Endodermal cell (in vitro differentiated cells): Measurements from ENCODE around the gene RNU6-9. TPM values are rescaled to one million over a fixed set of nuclear protein-coding genes. Genes with fewer than 3 reads are reported as not detected.
"Not testable (repeated sequence)": the region's sequence is repeated elsewhere in the genome, so short reads cannot be mapped to it uniquely, and the experiment has no call there.

ENCODE experiments used
- DNase-seq: peaks from one replicate; pipeline ENCODE4 v3.0.0-alpha.2; 2017
- H3K27ac ChIP-seq: 2 replicates; pipeline ENCODE4 v1.5.1; 2013; ENCODE audit warnings: mild to moderate bottlenecking, low read depth, low read length, moderate library complexity
- H3K27me3 ChIP-seq: 2 replicates; pipeline ENCODE4 v1.6.1; 2013; ENCODE audit warnings: mild to moderate bottlenecking, low read length, moderate library complexity; ENCODE audit not compliant: insufficient read depth, control insufficient read depth, poor library complexity, severe bottlenecking
- H3K36me3 ChIP-seq: 2 replicates; pipeline ENCODE4 v1.7.0; 2013; ENCODE audit warnings: mild to moderate bottlenecking, low read length, moderate library complexity; ENCODE audit not compliant: control insufficient read depth, insufficient read depth
- H3K4me1 ChIP-seq: one replicate; pipeline ENCODE4 v1.7.0; 2013; ENCODE audit warnings: low read length; ENCODE audit not compliant: control insufficient read depth, insufficient read depth
- H3K4me3 ChIP-seq: 2 replicates; pipeline ENCODE4 v1.5.1; 2013; ENCODE audit warnings: mild to moderate bottlenecking, low read length, moderate library complexity
- H3K9ac ChIP-seq: 2 replicates; pipeline ENCODE4 v1.6.1; 2013; ENCODE audit warnings: mild to moderate bottlenecking, low read length, moderate library complexity; ENCODE audit not compliant: poor library complexity, severe bottlenecking; ENCODE audit errors: extremely low read depth
- H3K9me3 ChIP-seq: 2 replicates; pipeline ENCODE4 v1.6.1; 2013; ENCODE audit warnings: mild to moderate bottlenecking, low read length, moderate library complexity; ENCODE audit not compliant: control insufficient read depth
- H3K27ac Mint-ChIP-seq: 2 replicates; pipeline ENCODE4 v1.8.0; 2020; ENCODE audit warnings: mixed read lengths
- H3K27me3 Mint-ChIP-seq: 2 replicates; pipeline ENCODE4 v1.8.0; 2021; ENCODE audit warnings: mild to moderate bottlenecking, mixed read lengths; ENCODE audit not compliant: insufficient read depth
- H3K36me3 Mint-ChIP-seq: 2 replicates; pipeline ENCODE4 v1.8.0; 2020; ENCODE audit warnings: low read depth, mixed read lengths
- H3K4me1 Mint-ChIP-seq: 2 replicates; pipeline ENCODE4 v1.8.0; 2020; ENCODE audit warnings: mixed read lengths
- H3K4me3 Mint-ChIP-seq: 2 replicates; pipeline ENCODE4 v1.8.0; 2020; ENCODE audit warnings: mild to moderate bottlenecking, moderate library complexity, mixed read lengths
- H3K9me3 Mint-ChIP-seq: 2 replicates; pipeline ENCODE4 v1.8.0; 2020; ENCODE audit warnings: mild to moderate bottlenecking, mixed read lengths
- WGBS, 2 experiments: methylation state at CpG; one replicate each; pipeline versions ENCODE4 v1.1.5 to v1.1.7; 2013; ENCODE audit warnings: missing lambda C conversion rate in 2 of 2, mixed read lengths in 1 of 2; ENCODE audit not compliant: insufficient coverage in 1 of 2, insufficient read length in 1 of 2; 5-methylcytosine and 5-hydroxymethylcytosine counted together
- total RNA-seq, 2 donors: library from RNA; stranded (reverse); fragmentation: NEBNext Ultra II Directional in 1 of 2; extraction: Animal tissue kit (Norgen Biotek cat#: 25700) in 1 of 2; gene quantifications; 2 replicates in 1 of 2; 3 replicates in 1 of 2; pipeline ENCODE4 v1.2.1, GENCODE V29; 2021
- TF ChIP-seq, protein P1 (sequence below): fragments of 200-600 bp; sonication (generic); conservative IDR thresholded peaks from 2 replicates; pipeline ENCODE4 v1.5.0; 2021; ENCODE audit warnings: antibody characterized with exemption, mild to moderate bottlenecking

RNU6-9 gene
- total RNA-seq, 2 donors from 2014 or later, result not detected

DNA sequence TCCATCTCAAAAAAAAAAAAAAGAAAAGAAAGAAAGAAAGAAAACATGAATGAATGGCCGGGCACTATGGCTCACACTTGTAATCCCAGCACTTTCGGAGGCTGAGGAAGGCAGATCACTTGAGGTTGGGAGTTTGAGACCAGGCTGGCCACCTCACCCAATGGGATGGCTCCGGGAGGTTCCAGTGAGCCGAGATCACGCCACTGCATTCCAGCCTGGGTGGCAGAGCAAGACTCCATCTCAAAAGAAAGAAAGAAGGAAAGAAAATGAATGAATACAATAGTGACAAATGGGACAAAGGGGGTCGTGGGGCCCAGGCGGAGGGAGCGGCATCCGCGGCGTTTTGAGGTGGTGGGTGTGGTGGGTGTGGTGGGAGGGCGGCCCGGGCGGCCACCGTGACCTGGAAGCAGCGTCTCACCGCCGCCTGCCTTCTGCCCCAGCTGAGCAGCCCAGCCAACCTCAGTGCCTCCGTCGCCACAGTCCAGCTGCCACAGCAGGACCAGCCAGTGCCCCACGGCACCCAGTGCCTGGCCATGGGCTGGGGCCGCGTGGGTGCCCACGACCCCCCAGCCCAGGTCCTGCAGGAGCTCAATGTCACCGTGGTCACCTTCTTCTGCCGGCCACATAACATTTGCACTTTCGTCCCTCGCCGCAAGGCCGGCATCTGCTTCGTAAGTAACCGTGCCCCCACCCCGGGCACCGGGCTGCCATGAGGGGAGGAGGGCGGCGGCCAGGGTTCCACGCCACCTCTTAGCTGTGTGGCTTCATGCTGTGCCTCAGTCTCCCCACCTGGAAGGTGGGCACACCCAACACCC is 47.4 kb upstream of the RNU6-9 start:
- Mint-ChIP-seq H3K27ac (no peak overlapping the region), H3K27me3 (peaks cover 49% of the 10 kb centered on the region), H3K4me1 (no peaks in the 10 kb centered on the region), H3K9me3 (no peaks in the 10 kb centered on the region), H3K36me3 (no peaks in the 10 kb centered on the region), H3K4me3 (no peak overlapping the region)
- 87 to 90% methylated on average over 17 to 37 of the region's 37 CpGs for WGBS, 2 experiments
- Histone ChIP-seq H3K27me3 (peaks cover 31% of the 10 kb centered on the region), H3K9ac (no peak overlapping the region), H3K9me3 (no peaks in the 10 kb centered on the region), H3K4me3 (no peak overlapping the region), H3K36me3 (no peaks in the 10 kb centered on the region), H3K4me1 (no peaks in the 10 kb centered on the region), H3K27ac (no peak overlapping the region)
- TF ChIP-seq, protein P1, sequence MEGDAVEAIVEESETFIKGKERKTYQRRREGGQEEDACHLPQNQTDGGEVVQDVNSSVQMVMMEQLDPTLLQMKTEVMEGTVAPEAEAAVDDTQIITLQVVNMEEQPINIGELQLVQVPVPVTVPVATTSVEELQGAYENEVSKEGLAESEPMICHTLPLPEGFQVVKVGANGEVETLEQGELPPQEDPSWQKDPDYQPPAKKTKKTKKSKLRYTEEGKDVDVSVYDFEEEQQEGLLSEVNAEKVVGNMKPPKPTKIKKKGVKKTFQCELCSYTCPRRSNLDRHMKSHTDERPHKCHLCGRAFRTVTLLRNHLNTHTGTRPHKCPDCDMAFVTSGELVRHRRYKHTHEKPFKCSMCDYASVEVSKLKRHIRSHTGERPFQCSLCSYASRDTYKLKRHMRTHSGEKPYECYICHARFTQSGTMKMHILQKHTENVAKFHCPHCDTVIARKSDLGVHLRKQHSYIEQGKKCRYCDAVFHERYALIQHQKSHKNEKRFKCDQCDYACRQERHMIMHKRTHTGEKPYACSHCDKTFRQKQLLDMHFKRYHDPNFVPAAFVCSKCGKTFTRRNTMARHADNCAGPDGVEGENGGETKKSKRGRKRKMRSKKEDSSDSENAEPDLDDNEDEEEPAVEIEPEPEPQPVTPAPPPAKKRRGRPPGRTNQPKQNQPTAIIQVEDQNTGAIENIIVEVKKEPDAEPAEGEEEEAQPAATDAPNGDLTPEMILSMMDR, result no peak
- DNase-seq, result no peak

DNA sequence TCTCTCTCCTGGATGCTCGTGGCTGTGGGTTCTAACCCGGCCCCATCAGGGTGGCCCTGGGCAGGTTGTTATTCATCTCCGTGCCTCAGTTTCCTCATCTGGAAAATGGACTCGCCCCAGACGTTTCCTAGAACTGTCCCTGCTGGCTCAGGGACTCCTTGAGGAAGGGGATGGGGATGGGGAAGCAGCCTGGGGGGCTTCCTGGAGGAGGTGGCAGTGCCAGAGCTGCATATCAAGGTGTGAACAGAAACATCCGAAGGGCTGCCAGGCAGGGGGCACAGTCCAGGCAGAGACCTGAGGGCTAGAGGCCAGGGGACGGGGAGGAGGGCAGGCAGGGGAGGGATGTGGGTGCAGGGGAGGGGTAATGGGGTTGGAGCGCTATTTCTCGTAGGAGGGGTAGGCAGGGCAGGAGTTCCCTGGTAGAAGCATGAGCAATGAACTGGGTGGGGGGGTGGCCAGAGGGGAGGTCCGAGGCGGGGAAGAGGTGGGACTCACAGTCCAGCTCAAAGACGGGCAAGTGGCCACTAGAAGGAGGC is 44.8 kb upstream of the RNU6-9 start:
- Mint-ChIP-seq H3K27me3 (peaks cover 28% of the 10 kb centered on the region), H3K4me3 (no peak overlapping the region)

GRCh38 chr19:849195-849594 is 44.1 kb upstream of the RNU6-9 start:
- H3K27ac Mint-ChIP-seq, H3K4me1 ChIP-seq, H3K9ac ChIP-seq, H3K4me3 ChIP-seq, DNase-seq, H3K27ac ChIP-seq, H3K27me3 ChIP-seq, H3K4me3 Mint-ChIP-seq, H3K9me3 ChIP-seq, H3K4me1 Mint-ChIP-seq, H3K36me3 ChIP-seq, H3K9me3 Mint-ChIP-seq, H3K36me3 Mint-ChIP-seq: not testable (repeated sequence)
- 81 to 90% methylated on average over 6 to 8 of the region's 8 CpGs for WGBS, 2 experiments
- H3K27me3 Mint-ChIP-seq, result peaks cover 22% of the 10 kb centered on the region

More for the DNA sequence above, 44.8 kb upstream of the RNU6-9 start:
- Mint-ChIP-seq H3K4me1 (no peaks in the 10 kb centered on the region), H3K36me3 (no peaks in the 10 kb centered on the region), H3K9me3 (no peaks in the 10 kb centered on the region), H3K27ac (no peak overlapping the region)
- Histone ChIP-seq H3K4me1 (no peaks in the 10 kb centered on the region), H3K9me3 (no peaks in the 10 kb centered on the region), H3K27ac (no peak overlapping the region), H3K27me3 (peaks cover 15% of the 10 kb centered on the region), H3K36me3 (no peaks in the 10 kb centered on the region), H3K4me3 (no peak overlapping the region), H3K9ac (no peak overlapping the region)
- TF ChIP-seq, protein P1, result no peak
- DNase-seq, result no peak
- 67 to 75% methylated on average over 10 to 12 of the region's 12 CpGs for WGBS, 2 experiments
